ENCODE measurements around the gene NT5M.
A peak's percentile ranks its signal among the peaks of the same experiment; 100 is the strongest.
"Not testable (repeated sequence)": the region's sequence is repeated elsewhere in the genome, so short reads cannot be mapped to it uniquely, and the experiment has no call there.

The NT5M gene

DNA sequence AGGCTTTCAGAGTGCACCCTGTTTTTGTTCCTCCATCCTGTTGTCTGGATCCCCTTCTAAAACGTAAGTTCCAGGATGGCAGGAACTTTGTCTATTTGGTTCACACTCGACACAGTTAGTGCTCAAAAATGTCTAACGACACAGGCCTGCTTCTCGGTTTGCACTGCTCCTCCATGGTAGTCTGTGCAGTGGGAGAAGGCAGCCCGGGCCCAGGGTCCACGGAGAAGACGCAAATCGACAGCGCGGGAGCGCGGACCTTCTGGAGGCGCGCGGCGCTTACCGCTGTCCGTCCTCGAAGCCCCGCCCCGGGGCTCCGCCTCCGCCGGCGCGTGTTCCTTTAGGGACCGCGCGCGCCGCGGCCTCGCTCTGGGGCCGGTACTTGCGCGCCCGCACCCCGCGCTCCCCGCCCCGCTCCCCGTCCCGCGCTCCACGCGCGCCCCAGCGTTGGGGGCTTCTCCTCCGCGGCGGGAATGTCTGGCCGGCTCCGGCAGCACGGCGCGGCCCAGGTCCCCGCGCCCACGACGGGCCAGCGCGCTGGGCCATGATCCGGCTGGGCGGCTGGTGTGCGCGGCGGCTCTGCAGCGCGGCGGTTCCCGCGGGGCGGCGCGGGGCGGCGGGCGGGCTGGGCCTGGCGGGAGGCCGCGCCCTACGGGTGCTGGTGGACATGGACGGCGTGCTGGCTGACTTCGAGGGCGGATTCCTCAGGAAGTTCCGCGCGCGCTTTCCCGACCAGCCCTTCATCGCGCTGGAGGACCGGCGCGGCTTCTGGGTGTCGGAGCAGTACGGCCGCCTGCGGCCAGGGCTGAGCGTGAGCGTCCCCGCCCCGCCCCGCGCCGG is at the start of gene NT5M:
Gene NT5M (plus strand): TSS at position 364 of the 837 bp plus-strand sequence. CDS start 178 bp downstream, at position 542.
- peak; percentile 88 for DNase-seq

- DNase-seq, result no peak
Measured at GRCh38 chr17:17253406-17253805, 49.8 kb upstream of the NT5M start.

GRCh38 chr17:17254036-17254435 is 49.1 kb upstream of the NT5M start:
- no peak for DNase-seq

DNA sequence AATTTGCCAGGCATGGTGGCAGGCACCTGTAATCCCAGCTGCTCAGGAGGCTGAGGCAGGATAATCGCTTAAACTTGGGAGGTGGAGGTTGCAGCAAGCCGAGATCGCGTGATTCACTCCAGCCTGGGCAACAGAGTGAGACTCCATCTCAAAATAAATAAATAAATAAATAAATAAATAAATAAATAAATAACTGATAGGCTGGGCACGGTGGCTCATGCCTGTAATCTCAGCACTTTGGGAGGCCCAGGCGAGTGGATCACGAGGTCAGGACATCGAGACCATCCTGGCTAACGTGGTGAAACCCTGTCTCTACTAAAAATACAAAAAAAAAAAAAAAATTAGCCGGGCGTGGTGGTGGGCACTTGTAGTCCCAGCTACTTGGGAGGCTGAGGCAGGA is 47.5 kb upstream of the NT5M start:
- DNase-seq, result not testable (repeated sequence)

DNA sequence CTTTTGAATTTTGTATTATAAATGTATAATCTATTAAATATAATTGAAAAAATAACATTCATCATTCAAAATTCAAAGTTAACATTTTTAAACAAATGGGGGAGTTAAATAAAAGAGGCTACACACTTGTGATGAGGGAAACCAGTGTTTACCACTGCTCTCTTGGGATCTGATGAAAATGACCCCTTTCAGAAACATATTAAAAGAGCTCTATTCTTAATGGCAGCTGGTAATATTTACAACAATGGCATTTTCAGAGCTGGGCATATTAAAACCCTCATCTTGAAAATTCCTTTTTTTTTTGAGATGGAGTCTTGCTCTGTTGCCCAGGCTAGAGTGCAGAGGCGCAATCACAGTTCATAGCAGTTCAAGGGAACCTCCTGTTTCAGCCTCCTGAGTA is 46.9 kb upstream of the NT5M start:
- no peak for DNase-seq

DNA sequence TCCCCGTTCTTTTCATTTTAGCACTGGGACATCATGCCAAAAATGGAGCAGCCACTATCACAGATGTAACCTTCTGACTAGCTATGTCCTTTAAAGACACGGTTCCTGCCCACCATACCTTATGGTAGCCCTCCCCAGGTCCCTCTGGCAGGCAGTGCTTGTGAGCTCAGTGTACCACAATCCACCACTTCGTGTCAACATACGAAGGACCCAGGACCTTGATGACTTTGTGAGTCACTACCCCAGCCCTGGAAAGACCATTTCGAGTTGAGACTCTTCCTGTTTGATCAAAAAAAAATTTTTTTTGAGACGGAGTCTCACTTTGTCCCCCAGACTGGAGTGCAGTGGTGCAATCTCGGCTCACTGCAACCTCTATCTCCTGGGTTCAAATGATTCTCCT is 45.2 kb upstream of the NT5M start:
- DNase-seq, result no peak

GRCh38 chr17:17258998-17259397 is 44.2 kb upstream of the NT5M start:
- DNase-seq, result no peak

GRCh38 chr17:17264430-17264829 is 38.7 kb upstream of the NT5M start:
- DNase-seq, result no peak

- DNase-seq, result peak; percentile 33
Measured at GRCh38 chr17:17269926-17270773, 33.0 kb upstream of the NT5M start.

DNA sequence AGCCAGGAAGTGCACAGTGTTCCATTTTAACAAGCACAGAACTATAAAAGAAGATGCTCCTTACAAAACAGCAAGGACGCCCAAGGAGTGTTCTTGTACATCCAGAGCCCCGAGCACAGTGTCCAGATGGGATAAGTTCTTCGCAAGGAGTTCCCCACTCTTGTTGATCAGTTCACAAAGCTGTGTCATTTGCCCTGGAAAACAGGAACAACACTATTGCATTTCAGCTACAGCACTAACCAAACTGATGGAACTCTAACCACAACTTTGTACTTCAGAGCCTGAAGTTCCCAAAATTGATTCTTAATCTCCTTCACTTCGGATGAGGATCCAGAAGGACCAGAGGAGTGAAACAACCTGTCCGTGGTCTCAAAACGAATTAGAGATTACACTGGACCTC is 27.2 kb upstream of the NT5M start:
- no peak for DNase-seq

GRCh38 chr17:17277431-17277830 is 25.7 kb upstream of the NT5M start:
- not testable (repeated sequence) for DNase-seq

DNA sequence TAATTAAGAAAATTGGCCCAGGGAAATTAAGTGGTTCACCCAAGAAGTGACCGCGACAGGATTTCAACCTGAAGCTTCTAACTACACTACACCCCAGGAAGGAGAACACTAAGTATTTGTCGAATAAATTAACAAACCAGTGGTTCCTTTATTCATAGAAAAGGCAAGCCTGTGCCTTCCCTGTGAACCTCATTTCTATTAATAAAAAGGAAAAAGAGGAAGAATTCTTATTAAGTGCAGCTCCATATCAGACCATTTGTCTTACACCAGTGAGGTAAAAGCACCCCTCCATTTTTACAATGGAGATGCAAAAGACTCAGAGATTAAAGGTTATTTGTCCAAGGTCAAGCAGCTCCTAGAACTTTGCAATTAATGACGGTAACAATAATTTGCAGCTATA is 23.9 kb upstream of the NT5M start:
- no peak for DNase-seq

- peak; percentile 98 for DNase-seq
Measured at GRCh38 chr17:17280613-17281549, 22.3 kb upstream of the NT5M start, which contains the start of gene COPS3. COPS3 (minus strand) TSS chr17:17281246; CDS start chr17:17281186, 60 bp downstream.

- DNase-seq, result no peak
Measured at GRCh38 chr17:17285951-17286350, 17.2 kb upstream of the NT5M start.

DNA sequence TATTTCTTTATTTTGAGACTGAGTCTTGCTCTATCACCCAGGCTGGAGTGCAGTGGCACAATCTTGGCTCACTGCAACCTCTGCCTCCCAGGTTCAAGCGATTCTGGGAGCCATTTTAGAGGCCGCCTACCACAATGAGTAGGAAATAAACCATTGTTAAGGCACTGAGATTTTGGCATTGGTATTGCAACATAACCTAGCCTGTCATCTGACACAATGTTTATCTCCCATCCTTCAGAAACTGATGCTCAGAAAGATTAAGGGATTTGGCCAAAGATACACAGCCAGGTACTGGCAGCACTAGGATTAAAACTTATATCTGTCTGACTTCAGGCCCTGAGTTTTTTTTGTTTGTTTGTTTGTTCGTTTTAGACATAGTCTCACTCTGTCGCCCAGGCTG is 14.1 kb upstream of the NT5M start:
- no peak for DNase-seq

GRCh38 chr17:17289701-17290100 is 13.5 kb upstream of the NT5M start:
- no peak for DNase-seq

- DNase-seq, result no peak
Measured at GRCh38 chr17:17295141-17295540, 8.0 kb upstream of the NT5M start.

DNA sequence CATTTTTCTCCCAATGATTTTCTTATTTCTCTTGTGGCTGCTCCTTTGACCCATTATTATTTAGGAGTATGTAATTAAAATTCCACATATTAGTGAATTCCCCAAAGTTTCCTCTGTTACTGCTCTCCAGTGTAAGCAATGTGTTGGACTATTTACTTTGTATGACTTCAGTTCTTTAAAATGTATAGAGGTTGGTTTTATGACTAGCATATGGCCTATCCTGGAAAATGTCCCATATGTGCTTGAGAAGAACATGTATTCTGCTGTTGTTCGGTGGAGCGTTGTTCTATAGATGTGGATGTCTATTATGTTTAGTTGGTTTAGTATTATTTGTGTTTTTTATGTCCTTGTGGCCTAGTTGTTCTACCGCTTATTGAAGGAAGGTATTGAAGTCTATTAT is 6.0 kb upstream of the NT5M start:
- no peak for DNase-seq

GRCh38 chr17:17298108-17298507 is 5.1 kb upstream of the NT5M start:
- DNase-seq, result no peak

GRCh38 chr17:17300624-17301568 is 2.3 kb upstream of the NT5M start:
- DNase-seq, result peak; percentile 74

DNA sequence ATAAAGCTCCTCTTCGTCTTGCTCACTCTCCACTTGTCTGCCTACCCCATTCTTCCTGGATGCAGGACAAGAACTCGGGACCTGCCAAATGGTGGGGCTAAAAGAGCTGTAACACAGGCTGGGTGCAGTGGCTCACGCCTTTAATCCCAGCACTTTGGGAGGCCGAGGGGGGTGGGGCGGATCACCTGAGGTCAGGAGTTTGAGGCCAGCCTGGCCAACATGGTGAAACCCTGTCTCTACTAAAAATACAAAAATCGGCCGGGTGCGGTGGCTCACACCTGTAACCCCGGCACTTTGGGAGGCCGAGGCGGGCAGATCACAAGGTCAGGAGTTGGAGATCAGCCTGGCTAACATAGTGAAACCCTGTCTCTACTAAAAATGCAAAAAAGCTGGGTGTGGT is 1.5 kb upstream of the NT5M start:
- not testable (repeated sequence) for DNase-seq

Measured in stimulated activated CD4-positive, alpha-beta T cell treated with anti-CD3 and anti-CD28 coated beads, Interleukin-15, amount 100 ng/mL, for 24 hours (primary cell).